GM18508 (cell line): ENCODE results near the gene BIN1.

Experiments
- ATAC-seq: cut with Tn5 transposase; IDR thresholded peaks from one replicate; pipeline ENCODE4 v1.9.1; 2021; ENCODE audit warnings: moderate number of reproducible peaks; ENCODE audit not compliant: insufficient read depth, unreplicated experiment

The BIN1 gene

DNA sequence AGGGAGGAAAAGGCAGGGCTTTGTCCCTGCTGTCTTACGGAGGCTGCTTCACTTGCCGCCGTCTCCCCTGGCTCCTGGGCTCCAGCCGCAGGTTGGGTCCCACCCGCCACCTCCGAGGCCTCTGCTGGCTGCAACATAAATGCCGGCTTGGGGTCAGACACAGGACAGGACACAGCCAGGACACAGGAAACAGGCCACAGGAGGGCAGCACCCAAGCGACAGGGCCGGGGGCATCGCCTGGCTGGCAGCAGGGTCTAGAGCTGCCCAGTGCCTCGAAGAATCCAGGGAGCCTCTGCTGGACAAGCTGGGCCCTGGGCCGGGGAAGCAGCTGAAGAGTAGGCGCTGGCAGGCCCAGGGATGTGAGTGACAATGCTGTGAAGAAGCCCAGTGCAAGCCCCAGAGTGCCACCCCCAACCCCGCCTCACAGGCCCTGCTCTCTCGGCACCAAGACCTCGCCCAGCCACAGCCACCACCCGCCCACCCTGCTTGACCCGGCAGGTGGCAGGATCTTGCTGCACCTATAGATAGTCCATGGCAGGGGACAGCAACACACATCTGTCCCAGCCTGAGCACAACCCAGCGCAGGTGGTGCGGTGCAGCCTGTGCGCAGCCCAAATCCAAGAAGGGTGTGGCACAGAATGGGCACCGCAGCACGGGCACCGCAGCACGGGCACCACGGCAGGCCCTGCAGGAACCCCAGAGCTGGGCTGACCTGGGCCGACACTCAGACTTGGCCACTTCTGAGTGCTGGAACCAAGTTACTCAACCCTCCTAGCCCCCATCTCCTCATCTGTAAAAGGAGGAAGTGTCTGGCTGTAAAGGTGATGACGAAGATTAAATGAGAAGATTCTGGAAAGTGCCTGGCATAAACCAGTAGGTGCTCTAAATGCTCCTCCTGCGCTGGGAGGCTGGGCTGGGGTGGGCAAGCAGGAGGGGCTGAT is 55.6 kb downstream of the BIN1 start:
- ATAC-seq = no peak

DNA sequence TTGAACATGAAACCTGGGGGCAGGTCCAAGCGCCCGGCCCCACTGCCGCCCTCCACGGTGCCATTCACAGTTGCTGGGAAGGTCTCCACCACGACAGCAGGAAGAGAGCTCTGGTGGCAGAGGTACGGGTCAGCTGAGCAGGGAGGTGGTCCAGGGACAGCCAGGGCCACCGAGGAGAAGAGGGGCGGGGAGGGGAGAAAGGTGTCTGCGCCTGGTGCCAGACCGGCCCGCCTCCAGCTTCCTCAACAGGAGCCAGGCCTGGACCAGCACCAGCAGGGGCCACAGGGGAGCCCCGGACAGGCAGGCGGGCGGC is 56.2 kb downstream of the BIN1 start:
- ATAC-seq = no peak

DNA sequence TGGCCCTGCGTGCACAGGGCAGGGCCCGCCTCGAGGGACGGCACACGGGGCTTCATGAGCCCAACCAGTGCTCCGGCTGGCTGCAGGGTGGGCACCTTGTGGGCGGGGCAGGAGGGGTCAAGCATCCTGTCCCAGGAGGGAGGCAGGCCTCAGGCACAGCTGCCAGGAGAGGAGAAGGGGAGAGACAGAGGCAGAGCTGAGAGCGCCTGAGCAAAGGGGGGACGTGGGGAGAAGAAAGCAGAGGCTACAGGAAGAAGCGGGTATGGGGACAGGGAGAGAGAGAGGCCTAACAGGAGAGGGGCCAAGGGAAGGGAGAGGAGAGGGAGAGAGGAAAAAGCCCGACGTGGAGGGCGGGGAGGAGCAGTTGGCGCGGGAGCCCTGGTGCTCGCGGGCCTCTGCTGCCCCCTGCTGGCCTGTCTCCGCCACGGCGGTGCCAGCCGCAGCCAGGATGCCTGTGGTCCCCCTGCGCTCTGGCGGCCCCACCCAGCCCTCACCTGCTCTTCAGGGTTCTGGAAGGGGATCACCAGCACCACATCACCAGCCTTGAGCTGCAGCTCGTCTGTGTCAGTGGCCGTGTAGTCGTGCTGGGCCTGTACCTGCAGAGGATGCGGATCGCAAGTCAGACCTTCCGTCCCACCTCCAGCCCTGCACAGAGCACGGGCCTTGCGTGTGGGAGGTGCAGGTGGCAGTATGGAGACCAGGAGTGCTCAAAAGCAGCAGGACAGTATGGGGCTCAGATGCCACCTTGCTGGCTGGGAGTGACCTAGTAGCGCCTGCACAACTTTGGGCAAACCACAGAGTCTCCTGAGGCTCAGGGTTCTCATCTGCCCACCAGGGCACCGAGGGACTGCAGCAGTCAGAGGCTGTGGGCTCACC is 56.8 kb downstream of the BIN1 start:
- no peak for ATAC-seq

DNA sequence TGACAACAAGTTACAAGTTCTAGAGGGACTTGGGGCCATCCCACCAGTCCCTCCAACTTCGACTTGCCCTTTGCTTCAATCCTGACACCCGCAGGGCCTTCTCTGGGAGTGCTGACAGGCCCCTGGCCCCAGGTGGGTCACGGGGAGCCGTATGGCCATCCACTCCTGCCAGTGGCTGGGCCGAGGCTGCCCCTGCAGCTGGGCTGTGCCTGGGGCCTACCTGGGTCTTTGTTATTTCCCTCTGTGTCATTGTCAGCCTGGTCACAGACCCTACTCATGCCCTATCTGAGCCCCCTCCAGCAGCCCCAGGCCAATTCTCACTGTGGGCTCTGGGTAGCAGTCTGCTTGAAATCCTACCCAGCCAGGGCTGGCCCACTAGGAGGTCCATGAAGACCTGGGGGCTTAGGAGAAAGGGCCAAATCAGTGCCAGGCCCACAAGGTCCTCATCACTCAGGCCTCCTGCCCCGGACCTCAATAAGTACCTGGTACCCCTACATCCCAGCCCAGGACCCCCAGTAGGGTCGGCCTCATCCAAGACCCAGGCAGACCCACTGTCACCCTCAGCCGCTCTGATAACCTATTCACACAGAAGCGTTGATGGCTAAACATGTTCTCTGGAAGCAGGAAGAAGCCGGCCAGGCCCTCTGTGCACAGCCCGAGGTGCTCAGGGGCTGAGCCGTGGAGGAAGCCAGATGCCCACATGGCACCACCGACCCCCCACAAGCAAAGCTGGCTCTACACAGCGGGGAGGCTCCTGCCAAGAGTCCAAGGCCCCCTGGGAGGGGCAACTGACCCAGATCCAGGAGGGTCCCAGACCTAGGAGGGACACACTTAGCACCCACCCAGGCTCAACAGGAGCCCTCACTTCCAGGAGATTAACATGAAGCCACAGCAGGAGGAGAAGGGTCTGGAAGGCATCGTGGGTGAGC is 57.7 kb downstream of the BIN1 start:
- no peak for ATAC-seq

DNA sequence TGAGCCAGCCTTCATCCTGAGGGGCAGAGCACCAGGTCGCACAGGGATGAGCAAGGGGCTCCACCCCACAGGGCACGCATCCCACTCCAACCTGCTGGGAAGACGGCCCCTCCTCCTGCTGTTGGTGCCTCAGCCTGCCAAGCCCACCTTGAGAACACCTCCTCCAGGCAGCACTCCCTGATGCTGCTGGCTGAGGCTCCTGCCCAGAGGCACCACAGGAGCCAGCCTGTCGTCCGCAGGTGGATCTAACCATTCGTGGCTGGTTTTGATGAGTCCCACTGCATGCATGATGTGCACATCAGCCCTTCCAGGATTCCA is 58.4 kb downstream of the BIN1 start:
- ATAC-seq = no peak

DNA sequence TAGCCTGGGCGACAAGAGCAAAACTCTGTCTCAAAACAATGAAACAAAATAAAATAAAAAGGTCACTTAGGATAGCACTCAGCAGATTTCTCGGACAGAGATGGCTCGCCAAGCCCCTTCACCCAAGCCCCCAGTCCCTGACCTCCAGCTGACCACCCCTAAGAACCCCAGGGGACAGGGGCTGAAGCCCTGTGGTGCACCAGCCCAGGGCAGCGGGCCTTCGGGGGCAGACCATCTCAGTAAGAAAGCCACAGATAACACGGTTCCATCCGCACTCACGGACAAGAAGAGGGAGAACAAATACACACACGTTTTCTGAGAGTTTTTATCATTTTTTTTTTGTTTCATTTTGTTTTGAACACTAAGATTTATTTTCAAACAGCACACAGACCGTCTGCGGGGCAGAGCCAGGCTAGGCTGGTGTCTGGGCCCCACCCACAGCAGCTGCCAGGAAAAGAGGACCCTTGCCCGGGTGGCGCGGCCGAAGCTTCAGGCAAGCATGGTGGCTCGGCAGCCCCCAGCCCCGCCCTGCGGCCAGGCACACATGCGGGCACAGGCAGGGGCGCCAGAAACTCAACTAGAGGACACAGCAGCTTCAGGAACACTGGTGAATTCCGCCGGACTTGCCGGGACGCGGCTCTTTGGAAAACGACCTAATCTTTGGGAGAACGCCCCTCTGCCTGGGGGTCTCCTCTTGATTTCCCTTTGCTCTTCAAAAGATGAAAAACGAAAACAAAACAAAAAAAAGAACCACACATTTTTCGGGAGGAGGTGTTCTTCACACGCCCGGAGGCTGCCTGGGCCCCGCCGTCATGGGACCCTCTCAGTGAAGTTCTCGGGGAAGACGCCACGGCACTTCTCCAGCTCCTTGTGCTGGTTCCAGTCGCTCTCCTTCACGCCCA is 59.0 kb downstream of the BIN1 start:
- no peak for ATAC-seq

DNA sequence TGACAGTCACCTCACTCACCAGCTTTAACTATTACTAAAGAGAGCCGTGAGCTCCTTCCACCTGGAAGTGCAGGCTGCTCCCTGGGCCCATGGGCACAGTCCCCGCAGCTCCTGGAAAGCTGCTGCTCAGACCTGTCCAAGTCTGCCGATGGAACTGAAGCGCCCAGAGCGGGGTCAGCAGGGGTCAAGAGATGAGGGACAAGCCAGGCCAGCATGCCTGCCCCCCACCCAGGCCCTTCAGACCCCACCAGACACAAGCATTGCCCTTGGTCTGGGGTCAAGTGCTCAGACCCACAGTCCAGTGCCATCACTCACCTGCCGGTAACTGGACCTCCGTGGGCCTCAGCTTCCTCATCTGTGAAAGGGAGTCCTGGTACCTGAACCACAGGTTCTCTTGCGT is 59.9 kb downstream of the BIN1 start:
- ATAC-seq = no peak

DNA sequence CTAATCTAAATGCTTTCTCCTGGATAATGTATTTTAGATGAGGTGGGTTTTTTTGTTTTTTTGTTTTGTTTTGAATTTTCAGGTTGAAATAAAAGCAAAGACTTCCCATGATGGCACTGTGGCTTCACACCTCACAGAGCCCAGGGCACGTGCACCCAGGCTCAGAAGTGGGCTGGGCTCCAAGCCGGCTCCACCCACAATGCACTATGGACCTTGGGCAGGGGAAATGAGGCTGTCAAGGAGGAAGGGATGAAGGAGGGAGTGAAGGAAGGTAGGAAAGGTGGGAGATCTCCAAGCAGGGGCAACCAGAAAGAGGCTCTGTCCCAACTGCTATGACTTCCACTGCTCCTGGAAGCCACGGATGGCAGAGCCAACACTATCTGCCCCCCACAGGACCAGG is 60.4 kb downstream of the BIN1 start:
- no peak for ATAC-seq

DNA sequence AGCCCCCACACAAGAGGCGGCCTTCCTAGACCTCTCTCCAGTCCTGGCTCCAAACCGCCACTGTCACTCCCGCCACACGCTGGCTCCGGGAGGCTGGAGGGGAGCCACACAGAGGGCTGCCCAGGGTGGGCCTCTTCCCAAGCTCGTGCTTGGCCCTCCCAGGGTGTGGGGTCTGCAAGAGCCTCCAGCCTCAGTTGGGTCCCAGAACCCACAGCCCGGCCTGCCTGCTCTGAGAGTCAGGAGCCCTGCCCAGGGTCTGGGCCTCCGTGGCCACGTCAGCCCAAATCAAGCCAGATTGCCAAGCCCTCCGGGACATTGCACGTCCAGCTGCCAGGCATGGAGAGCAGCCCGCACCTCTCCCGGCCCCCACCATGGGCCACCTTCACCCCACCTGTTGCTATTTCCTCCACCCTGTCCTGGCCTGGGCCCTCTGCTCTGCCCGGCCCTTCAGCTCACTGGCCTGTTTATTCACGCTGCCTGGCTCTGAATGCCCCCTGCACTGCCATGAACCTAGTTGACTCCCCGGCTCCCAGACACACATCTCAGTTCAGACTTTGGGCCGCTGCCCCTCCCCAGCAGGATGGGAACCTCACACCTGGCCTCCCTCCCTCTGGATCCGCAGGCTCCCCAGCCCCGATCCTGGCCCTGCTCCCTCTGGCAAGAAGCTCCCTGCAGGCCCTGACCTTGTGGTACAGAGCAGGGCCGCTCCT is 61.0 kb downstream of the BIN1 start:
- ATAC-seq = no peak

DNA sequence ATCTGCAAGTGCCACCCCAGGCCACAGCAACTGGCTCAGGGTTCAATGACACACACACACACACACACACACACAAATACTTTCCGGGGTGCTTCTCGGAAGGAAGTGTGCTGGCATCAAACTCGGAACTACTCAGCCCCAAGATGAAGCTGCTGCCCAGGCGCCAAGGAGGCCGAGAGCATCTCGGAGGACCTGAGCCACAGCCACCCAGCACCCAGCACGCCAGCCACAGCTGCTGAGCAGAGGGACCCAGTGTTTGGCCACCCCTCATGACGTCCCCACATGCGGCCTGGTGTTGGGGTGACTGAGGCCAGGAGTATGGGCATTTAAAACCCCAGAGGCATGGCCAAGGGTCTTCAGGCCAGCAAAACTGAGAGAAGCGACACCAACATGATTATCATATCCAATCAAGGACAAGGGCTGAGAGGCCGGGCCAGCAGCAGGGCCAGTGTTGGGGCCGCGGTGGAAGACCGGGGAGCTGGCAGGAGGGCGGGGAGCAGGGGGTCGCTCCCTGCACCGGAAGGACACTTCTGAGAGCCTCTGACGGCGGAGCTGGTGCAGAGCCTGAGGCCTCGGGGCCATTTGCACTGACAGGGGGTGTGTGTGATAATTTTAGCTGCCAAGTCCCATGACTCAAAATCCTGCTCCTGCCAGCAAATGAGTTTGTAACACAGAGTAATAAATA is 61.8 kb downstream of the BIN1 start:
- ATAC-seq = no peak

DNA sequence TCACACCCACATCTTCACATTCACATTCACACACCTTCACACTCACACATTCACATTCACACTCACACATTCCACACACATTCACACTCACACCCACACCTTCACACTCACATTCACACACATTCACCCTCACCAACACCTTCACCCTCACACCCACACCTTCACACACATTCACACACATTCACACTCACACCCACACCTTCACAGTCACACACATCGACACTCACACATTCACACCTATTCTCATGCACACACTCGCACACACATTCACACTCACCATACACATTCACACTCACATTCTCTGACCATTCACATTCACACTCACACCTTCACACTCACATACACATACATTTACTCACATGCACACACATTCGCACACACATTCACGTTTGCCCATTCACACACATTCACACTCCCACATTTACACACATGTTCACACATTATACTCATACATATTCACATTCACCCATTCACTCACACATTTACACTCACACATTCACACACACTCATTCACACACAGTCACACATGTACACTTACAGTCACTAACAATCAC is 62.7 kb downstream of the BIN1 start:
- ATAC-seq = no peak

DNA sequence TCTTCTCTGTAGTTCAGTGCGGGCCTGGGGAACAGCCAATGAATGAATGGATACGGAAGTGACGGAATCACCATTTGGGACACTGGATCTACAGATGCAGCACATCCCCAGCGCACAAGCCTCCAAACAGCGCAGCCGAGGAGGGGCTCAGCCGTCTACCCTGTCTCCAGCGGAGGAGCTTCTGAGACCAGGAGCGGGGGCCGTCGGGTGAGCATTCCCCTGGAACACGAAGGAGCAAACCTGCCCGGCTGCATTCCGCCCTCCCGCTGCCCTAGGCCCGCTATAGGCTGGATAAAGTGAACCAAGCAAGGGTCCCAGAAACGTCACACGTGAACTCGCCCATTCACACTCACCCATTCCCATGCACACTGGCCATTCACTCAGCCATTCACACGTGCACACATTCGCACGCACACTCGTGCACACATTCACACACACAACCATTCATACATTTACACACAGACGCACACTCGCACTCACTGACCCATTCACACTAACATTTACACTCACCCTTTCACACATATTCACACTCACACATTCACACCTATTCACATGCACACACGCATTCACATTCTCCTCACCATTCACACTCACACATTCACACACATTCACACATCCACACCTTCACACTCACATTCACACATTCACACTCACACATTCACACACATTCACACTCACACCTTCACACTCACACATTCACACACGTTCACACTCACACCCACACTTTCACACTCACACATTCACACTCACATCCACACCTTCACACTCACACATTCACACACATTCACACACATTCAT is 63.4 kb downstream of the BIN1 start:
- no peak for ATAC-seq

DNA sequence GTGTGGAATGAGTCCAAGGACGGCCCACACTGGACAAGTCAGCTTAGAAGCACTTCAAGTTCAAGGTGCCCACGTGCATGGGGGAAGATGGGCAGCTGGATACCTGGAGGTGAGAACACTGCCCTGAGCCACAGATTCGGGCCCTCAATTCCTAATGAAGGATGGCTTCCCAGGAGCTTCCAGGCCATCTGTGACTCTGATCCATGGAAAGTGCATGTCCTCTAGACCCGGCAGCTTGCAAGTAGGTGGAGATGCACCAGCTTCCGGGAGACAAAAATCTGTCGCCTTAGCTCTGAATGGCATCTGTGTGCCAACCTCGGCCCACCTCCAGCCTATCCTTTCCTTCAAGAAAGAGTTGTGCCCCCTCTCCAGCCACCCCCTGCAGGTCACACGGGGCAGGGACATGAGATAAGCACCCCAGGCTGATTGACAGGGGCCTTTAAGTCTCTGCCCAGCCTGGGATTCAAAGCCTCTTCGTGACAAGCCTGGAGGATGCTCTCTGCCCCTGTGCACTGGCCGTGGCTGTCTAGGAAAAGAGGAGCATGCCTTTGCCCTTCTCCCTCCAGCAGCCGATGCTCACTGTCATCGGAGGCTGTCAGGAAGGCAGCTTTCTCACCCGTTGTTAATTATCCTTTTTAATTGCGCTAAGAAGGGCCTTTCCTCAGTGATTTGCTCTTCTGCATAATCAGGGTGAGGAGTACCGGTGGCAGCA is 65.5 kb downstream of the BIN1 start:
- no peak for ATAC-seq

DNA sequence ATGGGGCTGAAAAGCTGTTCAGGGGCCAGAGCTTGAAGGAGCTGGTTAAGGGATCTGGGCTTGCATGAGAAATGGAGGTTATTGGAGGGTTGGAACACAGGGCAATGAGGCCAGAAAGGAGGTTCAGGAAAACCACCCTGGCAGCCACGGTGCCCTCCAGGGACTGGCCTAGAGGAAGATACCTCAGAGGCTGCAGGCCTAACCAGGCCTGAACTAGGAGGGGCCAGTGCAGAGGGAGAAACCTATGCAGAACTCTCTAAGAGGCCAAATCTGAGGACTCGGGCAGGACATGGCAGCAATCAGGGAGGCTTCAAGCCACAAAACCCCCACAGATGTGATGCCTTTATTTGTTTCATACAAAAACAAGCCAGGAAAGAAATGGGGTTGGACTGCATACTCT is 66.8 kb downstream of the BIN1 start:
- ATAC-seq = no peak

DNA sequence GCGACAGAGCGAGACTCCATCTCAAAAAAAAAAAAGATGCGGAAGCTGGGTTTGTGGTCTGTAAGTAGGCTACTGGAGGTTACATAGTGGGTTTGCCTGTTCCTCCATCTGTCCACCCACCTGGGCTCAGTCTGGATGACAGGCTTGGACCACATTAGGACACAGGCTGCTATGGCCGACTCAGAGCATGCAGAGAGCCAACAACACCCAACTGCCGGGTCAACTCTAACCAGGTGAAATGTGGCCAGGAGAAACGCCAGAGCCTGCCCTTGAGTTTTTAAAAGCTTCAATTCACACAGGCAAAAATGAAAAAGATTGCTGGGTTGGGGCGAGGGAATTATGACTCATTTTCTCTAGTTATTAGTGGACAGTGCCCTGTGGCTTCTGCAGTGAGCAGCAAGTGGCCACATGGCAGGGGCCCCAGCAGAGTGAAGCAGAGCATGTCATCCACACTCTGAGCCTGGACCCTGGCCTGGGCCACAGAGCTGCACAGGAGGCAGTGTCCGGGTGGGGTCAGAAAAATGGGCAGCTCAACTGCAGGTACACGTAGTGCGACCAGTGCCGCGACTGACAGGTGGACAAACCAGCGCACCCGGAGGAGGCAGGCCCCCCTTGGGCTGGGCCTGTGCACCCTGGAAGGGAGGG is 67.4 kb downstream of the BIN1 start:
- ATAC-seq = peak; percentile 39

DNA sequence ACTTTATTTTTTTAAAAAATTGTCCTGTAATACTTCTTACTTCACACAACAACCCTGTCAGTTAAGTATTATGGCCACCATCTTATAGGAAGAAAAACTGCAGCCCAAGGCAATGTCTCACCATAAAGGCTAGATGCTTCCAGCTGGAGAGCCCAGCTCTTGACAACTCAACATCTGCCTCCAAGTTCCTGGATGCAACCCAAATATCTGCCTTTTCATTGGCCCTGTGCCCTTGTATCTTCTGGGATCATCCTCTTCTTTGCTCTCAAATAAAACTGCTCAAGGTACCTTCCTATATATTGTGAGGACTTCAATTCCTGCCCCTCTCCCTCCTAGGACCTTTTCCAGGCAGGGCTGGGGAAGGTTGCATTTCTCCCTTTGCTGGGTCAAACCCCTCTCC is 69.5 kb downstream of the BIN1 start:
- no peak for ATAC-seq
